Hepatocyte (in vitro differentiated cells): Measurements from ENCODE around the gene TTC28. TPM values are rescaled to one million over a fixed set of nuclear protein-coding genes. Genes with fewer than 3 reads are reported as not detected.
"Not testable (repeated sequence)": the region's sequence is repeated elsewhere in the genome, so short reads cannot be mapped to it uniquely, and the experiment has no call there.

Experiments used
- DNase-seq: peaks from one replicate; pipeline ENCODE4 v3.0.0-alpha.2; 2016; ENCODE audit warnings: low spot score
- H2AFZ ChIP-seq: fragments of 200-600 bp; sonication (generic); 2 replicates; pipeline ENCODE4 v1.6.0; 2016; ENCODE audit warnings: antibody characterized with exemption, mild to moderate bottlenecking
- H3K27ac ChIP-seq: fragments of 200-600 bp; sonication (generic); 2 replicates; pipeline ENCODE4 v1.5.1; 2016; ENCODE audit warnings: mild to moderate bottlenecking
- H3K27me3 ChIP-seq: fragments of 200-600 bp; sonication (generic); 2 replicates; pipeline ENCODE4 v1.6.1; 2016
- H3K36me3 ChIP-seq: fragments of 200-600 bp; sonication (generic); replicated peaks from 2 replicates; pipeline ENCODE4 v1.5.1; 2016; ENCODE audit warnings: low read depth; ENCODE audit not compliant: insufficient read depth
- H3K4me1 ChIP-seq: fragments of 200-600 bp; sonication (generic); 2 replicates; pipeline ENCODE4 v1.5.1; 2016; ENCODE audit warnings: mild to moderate bottlenecking, moderate library complexity; ENCODE audit not compliant: insufficient read depth
- H3K4me2 ChIP-seq: fragments of 200-600 bp; sonication (generic); 2 replicates; pipeline ENCODE4 v1.6.0; 2016
- H3K4me3 ChIP-seq: fragments of 200-600 bp; sonication (generic); 2 replicates; pipeline ENCODE4 v1.5.1; 2016; ENCODE audit warnings: mild to moderate bottlenecking
- H3K79me2 ChIP-seq: fragments of 200-600 bp; sonication (generic); 2 replicates; pipeline ENCODE4 v1.6.0; 2017; ENCODE audit warnings: mild to moderate bottlenecking
- H3K9me2 ChIP-seq: fragments of 200-600 bp; sonication (generic); replicated peaks from 2 replicates; pipeline ENCODE4 v1.6.0; 2017; ENCODE audit warnings: mild to moderate bottlenecking; ENCODE audit not compliant: insufficient read depth
- H3K9me3 ChIP-seq: fragments of 200-600 bp; sonication (generic); 2 replicates; pipeline ENCODE4 v1.5.1; 2016; ENCODE audit warnings: low read depth, mild to moderate bottlenecking
- H4K20me1 ChIP-seq: fragments of 200-600 bp; sonication (generic); 2 replicates; pipeline ENCODE4 v1.6.0; 2016; ENCODE audit warnings: mild to moderate bottlenecking; ENCODE audit not compliant: insufficient read depth, poor library complexity, severe bottlenecking
- CTCF ChIP-seq: fragments of 200-600 bp; sonication (generic); IDR thresholded peaks from 2 replicates; pipeline ENCODE4 v1.5.1; 2016; ENCODE audit warnings: antibody characterized with exemption, mild to moderate bottlenecking; ENCODE audit not compliant: poor library complexity
- EZH2 ChIP-seq: fragments of 200-600 bp; sonication (generic); IDR thresholded peaks from 2 replicates; pipeline ENCODE4 v1.6.1; 2016; ENCODE audit warnings: antibody characterized with exemption, mild to moderate bottlenecking, borderline replicate concordance
- EZH2phosphoT487 ChIP-seq: fragments of 200-600 bp; sonication (generic); IDR thresholded peaks from one replicate; pipeline ENCODE4 v1.6.1; 2018; ENCODE audit warnings: antibody characterized with exemption, mild to moderate bottlenecking, low read depth, moderate library complexity; ENCODE audit not compliant: unreplicated experiment, severe bottlenecking
- WGBS: methylation state at CpG from one replicate; pipeline ENCODE4 v1.1.6; 2016; ENCODE audit warnings: low lambda C conversion rate; ENCODE audit errors: missing lambda C conversion rate; 5-methylcytosine and 5-hydroxymethylcytosine counted together
- polyA plus RNA-seq: library from polyadenylated mRNA; unstranded; fragments of >200 nt; fragmentation: Nextera tagmentation; extraction: Ambion mirVana; gene quantifications from 2 replicates; pipeline ENCODE4 v1.2.1, GENCODE V29; 2016
- total RNA-seq: library from RNA; depleted of rRNA; stranded (reverse); fragments of >200 nt; gene quantifications from 2 replicates; pipeline ENCODE4 v1.2.3, GENCODE V29; 2014

TTC28 gene
- total and polyA plus RNA-seq, 2 experiments from 2014 or later: 14.7 to 30.4 TPM

GRCh38 chr22:28478564-28478963, 201.1 kb downstream of the TTC28 start:
- H3K36me3 ChIP-seq: no peaks in the 10 kb centered on the region

GRCh38 chr22:28477556-28477955, 202.1 kb downstream of the TTC28 start:
- Histone ChIP-seq H3K4me2 (no peak overlapping the region), H3K9me3 (no peaks in the 10 kb centered on the region), H3K9me2 (no peaks in the 10 kb centered on the region), H3K4me3 (no peak overlapping the region), H3K27me3 (no peaks in the 10 kb centered on the region), H4K20me1 (no peaks in the 10 kb centered on the region), H3K36me3 (no peaks in the 10 kb centered on the region), H3K4me1 (peaks cover 4% of the 10 kb centered on the region), H2AFZ (no peak overlapping the region), H3K79me2 (peaks cover 2% of the 10 kb centered on the region), H3K27ac (no peak overlapping the region)
- TF ChIP-seq CTCF: no peak
- no peak for TF ChIP-seq EZH2
- no peak for TF ChIP-seq EZH2phosphoT487
- no peak for DNase-seq
- WGBS: 96% methylated on average over 1 of the region's 1 CpG

More at GRCh38 chr22:28478564-28478963, 201.1 kb downstream of the TTC28 start:
- Histone ChIP-seq H3K4me2 (no peak overlapping the region), H3K9me2 (no peaks in the 10 kb centered on the region), H2AFZ (no peak overlapping the region), H3K27ac (no peak overlapping the region), H4K20me1 (no peaks in the 10 kb centered on the region), H3K27me3 (no peaks in the 10 kb centered on the region), H3K79me2 (peaks cover 2% of the 10 kb centered on the region), H3K4me1 (peaks cover 4% of the 10 kb centered on the region), H3K9me3 (no peaks in the 10 kb centered on the region), H3K4me3 (no peak overlapping the region)
- DNase-seq: no peak
- TF ChIP-seq CTCF: no peak
- no peak for TF ChIP-seq EZH2
- no peak for TF ChIP-seq EZH2phosphoT487

DNA sequence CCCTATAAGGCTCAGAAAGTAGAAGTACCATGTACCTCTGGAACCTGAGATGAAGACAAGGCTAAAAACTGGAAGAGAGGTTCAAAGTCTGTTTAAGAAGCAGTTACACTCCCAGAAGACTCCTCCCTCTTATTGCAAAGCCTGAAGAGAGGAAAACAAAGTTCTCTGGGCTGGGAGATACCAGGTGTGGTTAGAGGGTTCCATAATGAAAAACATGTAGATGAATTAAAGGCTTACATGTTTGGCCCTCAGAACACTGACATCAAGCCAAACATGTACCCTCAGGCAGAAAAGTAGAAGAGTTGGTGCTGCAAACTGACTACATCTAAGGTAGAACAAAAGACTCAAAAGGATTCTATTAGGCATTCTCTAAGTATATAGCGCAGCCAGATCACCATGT, 205.3 kb downstream of the TTC28 start:
- Histone ChIP-seq H4K20me1 (no peaks in the 10 kb centered on the region), H2AFZ (no peak overlapping the region), H3K36me3 (no peaks in the 10 kb centered on the region), H3K79me2 (peaks cover 2% of the 10 kb centered on the region), H3K27me3 (no peaks in the 10 kb centered on the region), H3K27ac (no peak overlapping the region), H3K9me2 (no peaks in the 10 kb centered on the region), H3K4me2 (no peak overlapping the region), H3K4me1 (no peaks in the 10 kb centered on the region), H3K4me3 (no peak overlapping the region), H3K9me3 (no peaks in the 10 kb centered on the region)
- TF ChIP-seq CTCF (no peak), EZH2 (no peak), EZH2phosphoT487 (no peak)
- WGBS: 89% methylated on average over 1 of the region's 1 CpG
- DNase-seq: peak; percentile 6

DNA sequence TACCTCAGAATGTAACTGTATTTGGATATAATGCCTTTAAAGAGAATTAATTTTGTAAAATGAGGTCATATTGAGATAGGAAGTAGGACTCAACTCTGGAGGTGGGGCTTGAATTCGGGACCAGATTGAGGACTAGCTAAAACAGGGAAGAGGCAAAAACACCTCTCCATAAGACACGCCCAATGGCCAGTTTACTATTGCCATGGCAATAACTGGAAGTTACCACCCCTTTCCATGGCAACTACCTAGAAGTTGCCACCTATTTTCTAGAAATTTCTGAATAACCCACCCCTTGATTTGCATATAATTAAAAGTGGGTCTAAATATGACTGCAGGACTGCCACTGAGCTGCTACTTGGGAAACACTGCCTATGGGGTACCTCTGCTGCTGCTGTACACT, 206.4 kb downstream of the TTC28 start:
- H3K27me3 ChIP-seq: no peaks in the 10 kb centered on the region
- H3K4me2 ChIP-seq: no peak overlapping the region
- H3K4me1 ChIP-seq: no peaks in the 10 kb centered on the region
- H3K27ac ChIP-seq: no peak overlapping the region
- no peaks in the 10 kb centered on the region for H3K36me3 ChIP-seq
- WGBS: 97% methylated on average over 2 of the region's 2 CpGs
- H4K20me1 ChIP-seq: no peaks in the 10 kb centered on the region
- H3K9me3 ChIP-seq: no peaks in the 10 kb centered on the region
- no peak overlapping the region for H2AFZ ChIP-seq
- no peak for DNase-seq
- H3K79me2 ChIP-seq: no peaks in the 10 kb centered on the region
- TF ChIP-seq CTCF (no peak), EZH2 (no peak), EZH2phosphoT487 (no peak)
- H3K9me2 ChIP-seq: no peaks in the 10 kb centered on the region
- no peak overlapping the region for H3K4me3 ChIP-seq

GRCh38 chr22:28467055-28467454, 212.6 kb downstream of the TTC28 start:
- not testable (repeated sequence) for H3K27ac ChIP-seq, H3K27me3 ChIP-seq
- 93% methylated on average over 1 of the region's 1 CpG for WGBS

More at GRCh38 chr22:28467055-28467454, 212.6 kb downstream of the TTC28 start:
- H3K9me3 ChIP-seq, H3K4me2 ChIP-seq, DNase-seq, H3K79me2 ChIP-seq, H4K20me1 ChIP-seq, H3K4me3 ChIP-seq, H3K36me3 ChIP-seq, H2AFZ ChIP-seq, H3K9me2 ChIP-seq: not testable (repeated sequence)
- H3K4me1 ChIP-seq: peaks cover 10% of the 10 kb centered on the region
